Neuronal stem cell (in vitro differentiated cells): Measurements from ENCODE around the gene ABHD15.
A peak's percentile ranks its signal among the peaks of the same experiment; 100 is the strongest.

Experiments
- DNase-seq: peaks from one replicate; pipeline ENCODE4 v3.0.0-alpha.2; 2013; ENCODE audit warnings: low spot score
- H2AFZ ChIP-seq: one replicate; pipeline ENCODE4 v1.6.1; 2013; ENCODE audit warnings: mild to moderate bottlenecking, low read length, inconsistent platforms
- H2AK5ac ChIP-seq: 2 replicates; pipeline ENCODE4 v1.6.1; 2013; ENCODE audit warnings: low read depth, mild to moderate bottlenecking, inconsistent platforms, low read length, moderate library complexity, mixed read lengths
- H2BK120ac ChIP-seq: 2 replicates; pipeline ENCODE4 v1.6.1; 2013; ENCODE audit warnings: low read depth, mild to moderate bottlenecking, inconsistent platforms, low read length, moderate library complexity, mixed read lengths
- H2BK12ac ChIP-seq: one replicate; pipeline ENCODE4 v1.6.1; 2013; ENCODE audit warnings: low read length, inconsistent platforms
- H2BK15ac ChIP-seq: 2 replicates; pipeline ENCODE4 v1.6.1; 2013; ENCODE audit warnings: mild to moderate bottlenecking, low read length, inconsistent platforms, mixed read lengths
- H2BK5ac ChIP-seq: one replicate; pipeline ENCODE4 v1.6.1; 2013; ENCODE audit warnings: inconsistent platforms, mild to moderate bottlenecking, low read length, moderate library complexity
- H3K14ac ChIP-seq: one replicate; pipeline ENCODE4 v1.6.1; 2013; ENCODE audit warnings: low read length, inconsistent platforms
- H3K18ac ChIP-seq: 2 replicates; pipeline ENCODE4 v1.6.1; 2013; ENCODE audit warnings: low read length, inconsistent platforms
- H3K23ac ChIP-seq: 2 replicates; pipeline ENCODE4 v1.6.1; 2013; ENCODE audit warnings: low read depth, mild to moderate bottlenecking, mixed read lengths, low read length, inconsistent platforms; ENCODE audit not compliant: poor library complexity
- H3K27ac ChIP-seq: replicated peaks from 3 replicates; pipeline ENCODE4 v1.5.1; 2013; ENCODE audit warnings: low read length, inconsistent platforms
- H3K27me3 ChIP-seq, 3 experiments: 2 replicates each; pipeline ENCODE4 v1.6.1; 2013; ENCODE audit warnings: low read length in 3 of 3, mild to moderate bottlenecking in 2 of 3, inconsistent platforms in 1 of 3, low read depth in 1 of 3, mixed read lengths in 1 of 3, moderate library complexity in 1 of 3; ENCODE audit not compliant: control insufficient read depth in 3 of 3, insufficient read depth in 3 of 3
- H3K36me3 ChIP-seq, 2 donors: replicated peaks in 1 of 2; 2 replicates each; pipeline ENCODE4 v1.6.1; 2013; ENCODE audit warnings: low read length in 2 of 2; ENCODE audit not compliant: control insufficient read depth in 2 of 2, insufficient read depth in 2 of 2
- H3K4ac ChIP-seq: 2 replicates; pipeline ENCODE4 v1.6.1; 2013; ENCODE audit warnings: inconsistent platforms, mild to moderate bottlenecking, low read length, moderate library complexity
- H3K4me1 ChIP-seq, 2 donors: 1 replicate in 1 of 2; 2 replicates in 1 of 2; pipeline ENCODE4 v1.6.1; 2013; ENCODE audit warnings: low read length in 2 of 2, low read depth in 1 of 2; ENCODE audit not compliant: control insufficient read depth in 2 of 2, insufficient read depth in 1 of 2
- H3K4me2 ChIP-seq: one replicate; pipeline ENCODE4 v1.6.1; 2013; ENCODE audit warnings: mild to moderate bottlenecking, low read length, inconsistent platforms; ENCODE audit not compliant: insufficient read depth, poor library complexity, severe bottlenecking
- H3K4me3 ChIP-seq, 2 donors: 2 replicates each; pipeline ENCODE4 v1.5.1; 2013; ENCODE audit warnings: low read length in 2 of 2, mild to moderate bottlenecking in 2 of 2, inconsistent platforms in 1 of 2, moderate library complexity in 1 of 2
- H3K79me1 ChIP-seq: one replicate; pipeline ENCODE4 v1.6.1; 2013; ENCODE audit warnings: low read depth, mild to moderate bottlenecking, inconsistent platforms, low read length, moderate library complexity
- H3K9ac ChIP-seq: one replicate; pipeline ENCODE4 v1.6.1; 2013; ENCODE audit warnings: mild to moderate bottlenecking, low read depth, low read length, inconsistent platforms; ENCODE audit not compliant: poor library complexity
- H3K9me3 ChIP-seq, 2 donors: replicated peaks in 1 of 2; 2 replicates each; pipeline versions ENCODE3 to v1.6.1; 2013; ENCODE audit warnings: low read length in 2 of 2, mild to moderate bottlenecking in 2 of 2, inconsistent platforms in 1 of 2, low read depth in 1 of 2, mixed read lengths in 1 of 2, moderate library complexity in 1 of 2; ENCODE audit not compliant: control insufficient read depth in 2 of 2, insufficient read depth in 1 of 2
- H4K8ac ChIP-seq: one replicate; pipeline ENCODE4 v1.6.1; 2013; ENCODE audit warnings: low read depth, mild to moderate bottlenecking, inconsistent platforms, low read length, moderate library complexity
- H4K91ac ChIP-seq: one replicate; pipeline ENCODE4 v1.6.1; 2013; ENCODE audit warnings: low read length, low read depth, mild to moderate bottlenecking, inconsistent platforms; ENCODE audit not compliant: poor library complexity
- WGBS, 2 donors: extraction: QIAGEN DNeasy Blood & Tissue Kit; methylation state at CpG; one replicate each; pipeline ENCODE4 v1.1.7; 2013; ENCODE audit warnings: missing lambda C conversion rate in 2 of 2, mixed read lengths in 1 of 2; ENCODE audit not compliant: insufficient read length in 2 of 2, insufficient replicate concordance in 1 of 2; ENCODE audit errors: extremely low coverage in 2 of 2; 5-methylcytosine and 5-hydroxymethylcytosine counted together

Gene ABHD15

DNA sequence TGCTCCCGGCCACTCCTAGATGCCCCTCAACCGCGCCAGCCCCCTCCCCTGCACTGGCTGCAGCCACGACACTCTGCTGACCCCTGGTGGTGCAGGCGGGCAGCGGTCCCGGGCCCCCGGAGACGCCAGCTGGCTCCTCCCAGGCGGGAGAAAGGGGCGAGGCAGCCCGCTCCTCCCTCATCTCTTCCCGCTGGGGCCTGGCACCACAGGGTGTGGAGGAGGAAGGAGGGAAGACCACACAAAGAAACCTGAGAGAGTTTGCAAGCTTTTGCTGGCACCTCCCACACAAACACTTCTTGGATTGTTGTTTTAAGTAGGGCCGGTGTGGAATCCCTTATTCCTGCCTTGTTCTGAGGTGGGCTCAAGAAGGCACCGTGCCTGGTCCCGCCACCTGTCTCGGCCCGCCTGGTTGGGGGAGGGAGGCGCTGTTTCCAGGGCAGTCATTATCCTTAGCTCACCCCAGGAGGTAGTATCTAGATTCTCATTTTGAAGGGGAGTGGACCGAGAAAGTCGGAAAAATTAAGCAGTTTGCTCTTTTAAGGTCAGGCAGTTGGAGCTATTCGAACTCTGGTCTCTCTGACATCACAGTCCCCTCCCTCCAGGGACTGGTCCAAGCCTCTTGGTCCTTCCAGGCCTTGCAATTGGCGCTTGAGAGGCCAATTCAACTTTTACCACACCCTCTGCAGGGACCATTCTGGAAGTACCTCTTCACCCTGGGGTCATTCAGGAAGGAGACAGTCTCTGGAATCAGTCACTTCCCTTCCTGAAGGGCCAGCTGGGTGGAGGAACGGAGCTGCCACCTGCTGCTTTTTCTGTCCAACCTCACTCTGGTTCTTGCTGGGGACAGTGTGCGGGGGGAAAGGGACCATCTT is 25.1 kb upstream of the ABHD15 start:
- H3K4me2 ChIP-seq, result peak overlapping the region; percentile 85
- H2AFZ ChIP-seq, result peak overlapping the region; percentile 89
- H3K27me3 ChIP-seq, result no peaks in the 10 kb centered on the region
- no peak overlapping the region for H4K91ac ChIP-seq
- no peak overlapping the region for H3K4ac ChIP-seq
- no peak overlapping the region for H2AK5ac ChIP-seq
- peaks cover 50 to 54% of the 10 kb centered on the region in 2 donors for H3K4me1 ChIP-seq
- H2BK120ac ChIP-seq, result no peak overlapping the region
- H2BK12ac ChIP-seq, result no peak overlapping the region
- peak overlapping the region; percentile 66 to 73 for H3K4me3 ChIP-seq
- no peak overlapping the region for H3K23ac ChIP-seq
- H3K14ac ChIP-seq, result no peak overlapping the region
- no peaks in the 10 kb centered on the region for H3K36me3 ChIP-seq
- H2BK5ac ChIP-seq, result no peak overlapping the region
- H3K79me1 ChIP-seq, result peaks cover 18% of the 10 kb centered on the region
- DNase-seq, result peak; percentile 91
- H3K9me3 ChIP-seq, result no peaks in the 10 kb centered on the region
- H4K8ac ChIP-seq, result no peak overlapping the region
- H3K18ac ChIP-seq, result no peak overlapping the region
- H3K27ac ChIP-seq, result peak overlapping the region; percentile 0
- H3K9ac ChIP-seq, result no peak overlapping the region
- WGBS, 2 donors, result no CpG with 5 or more reads among the region's 25 CpGs
- H2BK15ac ChIP-seq, result peak overlapping the region; percentile 1

GRCh38 chr17:29591146-29591736 is 24.4 kb upstream of the ABHD15 start:
- no peak overlapping the region for H4K8ac ChIP-seq
- no peak overlapping the region for H3K23ac ChIP-seq
- no CpG with 5 or more reads among the region's 31 CpGs for WGBS, 2 donors
- H3K4me3 ChIP-seq, result peak overlapping the region; percentile 66 to 73
- no peak for DNase-seq
- H3K79me1 ChIP-seq, result peaks cover 18% of the 10 kb centered on the region
- H3K27me3 ChIP-seq, result no peaks in the 10 kb centered on the region
- no peak overlapping the region for H3K4ac ChIP-seq
- H3K9me3 ChIP-seq, result no peaks in the 10 kb centered on the region
- H3K36me3 ChIP-seq, result no peaks in the 10 kb centered on the region
- H2AFZ ChIP-seq, result peak overlapping the region; percentile 89
- H2BK5ac ChIP-seq, result peak overlapping the region; percentile 16
- H3K14ac ChIP-seq, result no peak overlapping the region
- no peak overlapping the region for H3K9ac ChIP-seq
- H3K27ac ChIP-seq, result peak overlapping the region; percentile 7
- H2BK12ac ChIP-seq, result no peak overlapping the region
- peak overlapping the region; percentile 94 for H3K18ac ChIP-seq
- peak overlapping the region; percentile 85 for H3K4me2 ChIP-seq
- no peak overlapping the region for H4K91ac ChIP-seq
- H2BK15ac ChIP-seq, result no peak overlapping the region
- H2AK5ac ChIP-seq, result peak overlapping the region; percentile 47
- H3K4me1 ChIP-seq, result peaks cover 42 to 51% of the 10 kb centered on the region in 2 donors
- no peak overlapping the region for H2BK120ac ChIP-seq

- WGBS, 2 donors, result no CpG with 5 or more reads among the region's 30 CpGs
- peak overlapping the region; percentile 32 for H3K23ac ChIP-seq
- no peak overlapping the region for H4K8ac ChIP-seq
- H3K9ac ChIP-seq, result peak overlapping the region; percentile 36
- peak overlapping the region; percentile 94 for H3K18ac ChIP-seq
- no peak overlapping the region for H4K91ac ChIP-seq
- H3K14ac ChIP-seq, result no peak overlapping the region
- H3K9me3 ChIP-seq, result no peaks in the 10 kb centered on the region
- H3K4me3 ChIP-seq, result peak overlapping the region; percentile 1 to 66
- no peaks in the 10 kb centered on the region for H3K27me3 ChIP-seq
- DNase-seq, result no peak
- H2AK5ac ChIP-seq, result peak overlapping the region; percentile 47
- H3K27ac ChIP-seq, result no peak overlapping the region
- peak overlapping the region; percentile 89 for H2AFZ ChIP-seq
- H3K4me1 ChIP-seq, result peaks cover 39 to 49% of the 10 kb centered on the region in 2 donors
- no peaks in the 10 kb centered on the region for H3K36me3 ChIP-seq
- peak overlapping the region; percentile 93 for H2BK12ac ChIP-seq
- no peak overlapping the region for H2BK120ac ChIP-seq
- peak overlapping the region; percentile 33 for H2BK15ac ChIP-seq
- H3K79me1 ChIP-seq, result peaks cover 17% of the 10 kb centered on the region
- peak overlapping the region; percentile 85 for H3K4me2 ChIP-seq
- H3K4ac ChIP-seq, result no peak overlapping the region
- H2BK5ac ChIP-seq, result peak overlapping the region; percentile 16
Measured at GRCh38 chr17:29590411-29591145, 23.7 kb upstream of the ABHD15 start.
